CD4-positive, alpha-beta T cell treated with Interleukin-12 subunit alpha and Interleukin-12 subunit beta, for 1 hour (primary cell): ENCODE measurements around the gene AEBP1.

Experiments used
- DNase-seq: peaks from one replicate; pipeline ENCODE4 v3.0.0-alpha.2; 2020

The AEBP1 gene

GRCh38 chr7:44103923-44104859 is at the start of gene AEBP1:
Gene AEBP1 (plus strand): TSS chr7:44104345. CDS start chr7:44104666, 321 bp downstream.
- DNase-seq: peak; percentile 26

- no peak for DNase-seq
Measured at GRCh38 chr7:44056681-44057080, 47.5 kb upstream of the AEBP1 start.

GRCh38 chr7:44057181-44057848 is 46.8 kb upstream of the AEBP1 start:
- no peak for DNase-seq

DNA sequence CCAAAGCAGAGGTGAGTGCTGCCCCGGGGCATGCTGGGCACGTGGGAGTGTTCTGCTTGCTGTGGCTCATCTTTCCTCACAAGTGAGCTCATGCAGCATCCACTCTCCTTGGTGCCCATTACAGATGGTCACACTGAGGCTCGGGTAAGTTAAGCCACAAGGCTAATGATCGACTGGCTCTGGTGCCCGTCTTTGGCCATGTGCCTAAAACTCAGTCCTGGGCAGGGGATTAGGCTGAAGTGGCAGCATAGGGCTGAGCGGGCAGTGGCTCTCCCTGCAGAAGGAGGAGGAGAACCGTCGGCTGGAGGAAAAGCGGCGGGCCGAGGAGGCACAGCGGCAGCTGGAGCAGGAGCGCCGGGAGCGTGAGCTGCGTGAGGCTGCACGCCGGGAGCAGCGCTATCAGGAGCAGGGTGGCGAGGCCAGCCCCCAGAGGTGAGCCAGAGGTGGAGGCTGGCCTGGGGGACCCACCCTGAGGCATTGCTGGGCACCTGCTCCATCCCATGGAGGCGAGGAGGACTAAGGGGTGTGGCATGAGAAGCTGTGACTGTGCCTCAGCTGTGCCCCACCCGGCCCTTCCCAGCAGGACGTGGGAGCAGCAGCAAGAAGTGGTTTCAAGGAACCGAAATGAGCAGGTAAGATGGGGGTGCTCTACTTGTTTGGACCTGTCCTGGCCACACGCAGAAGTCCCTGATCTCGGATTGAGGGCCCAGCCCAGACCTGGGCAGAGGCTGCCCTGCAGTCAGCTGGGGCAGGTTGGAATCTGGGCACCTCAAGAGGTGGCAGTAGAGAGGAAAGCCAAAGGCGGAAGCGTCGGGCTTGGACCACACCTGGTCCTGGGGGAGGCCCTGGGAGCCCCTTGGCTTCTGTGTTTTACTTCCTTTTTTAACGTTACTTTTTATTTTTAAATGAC is 46.0 kb upstream of the AEBP1 start:
- DNase-seq: no peak

DNA sequence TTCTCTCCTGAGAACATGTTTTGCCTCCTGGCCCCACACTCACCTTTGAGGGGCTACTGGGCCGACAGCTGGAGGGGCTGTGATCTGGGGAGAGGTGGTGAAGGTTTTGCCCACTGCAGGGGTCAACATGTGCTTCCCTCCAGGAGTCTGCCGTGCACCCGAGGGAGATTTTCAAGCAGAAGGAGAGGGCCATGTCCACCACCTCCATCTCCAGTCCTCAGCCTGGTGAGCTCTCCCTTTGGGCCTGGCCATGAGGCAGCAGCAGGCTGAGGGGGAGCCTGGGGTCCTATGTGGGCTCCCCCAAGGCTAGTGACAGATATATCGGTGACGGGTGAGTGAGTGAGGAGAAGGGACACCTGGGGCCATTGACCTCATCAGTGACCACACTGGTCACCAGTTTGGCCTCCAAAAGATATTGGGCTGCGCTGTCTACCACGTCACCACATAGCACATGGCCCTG is 45.4 kb upstream of the AEBP1 start:
- DNase-seq: no peak

DNA sequence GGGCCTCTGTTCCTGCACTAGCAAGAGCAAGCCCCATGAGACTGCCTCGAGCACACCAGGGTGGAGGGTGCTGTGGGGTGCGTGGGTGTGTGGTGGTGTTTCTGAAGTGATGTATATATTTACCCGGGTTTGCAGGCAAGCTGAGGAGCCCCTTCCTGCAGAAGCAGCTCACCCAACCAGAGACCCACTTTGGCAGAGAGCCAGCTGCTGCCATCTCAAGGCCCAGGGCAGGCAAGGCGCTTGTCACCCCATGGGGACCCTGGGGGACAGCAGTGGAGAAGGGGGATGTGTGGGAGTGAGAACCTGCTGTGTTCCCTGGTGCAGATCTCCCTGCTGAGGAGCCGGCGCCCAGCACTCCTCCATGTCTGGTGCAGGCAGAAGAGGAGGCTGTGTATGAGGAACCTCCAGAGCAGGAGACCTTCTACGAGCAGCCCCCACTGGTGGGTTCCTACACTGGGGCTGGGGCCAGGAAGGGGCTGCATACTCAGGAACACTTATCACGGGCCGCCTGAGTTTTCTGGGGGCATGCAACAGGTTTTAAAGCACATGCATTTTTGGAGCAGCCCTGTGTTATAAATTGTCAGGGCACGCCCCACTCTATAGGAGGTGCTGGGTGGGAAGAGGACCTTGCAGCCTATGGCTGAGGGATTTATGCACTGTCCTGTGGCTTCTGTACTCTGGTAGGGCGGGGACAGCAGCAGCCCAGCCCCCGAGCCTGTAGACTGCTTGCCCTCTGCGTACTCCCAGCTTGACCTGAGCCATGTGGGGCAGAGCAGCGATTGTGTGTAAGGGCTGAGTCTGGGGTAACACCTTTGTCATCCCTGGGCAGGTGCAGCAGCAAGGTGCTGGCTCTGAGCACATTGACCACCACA is 44.7 kb upstream of the AEBP1 start:
- no peak for DNase-seq

GRCh38 chr7:44060091-44060947 is 43.8 kb upstream of the AEBP1 start:
- DNase-seq: no peak

- DNase-seq: no peak
Measured at GRCh38 chr7:44060948-44061644, 43.0 kb upstream of the AEBP1 start.

- DNase-seq: no peak
Measured at GRCh38 chr7:44061645-44062179, 42.4 kb upstream of the AEBP1 start.

- no peak for DNase-seq
Measured at GRCh38 chr7:44062180-44062902, 41.8 kb upstream of the AEBP1 start.

GRCh38 chr7:44062903-44063295 is 41.2 kb upstream of the AEBP1 start:
- no peak for DNase-seq

DNA sequence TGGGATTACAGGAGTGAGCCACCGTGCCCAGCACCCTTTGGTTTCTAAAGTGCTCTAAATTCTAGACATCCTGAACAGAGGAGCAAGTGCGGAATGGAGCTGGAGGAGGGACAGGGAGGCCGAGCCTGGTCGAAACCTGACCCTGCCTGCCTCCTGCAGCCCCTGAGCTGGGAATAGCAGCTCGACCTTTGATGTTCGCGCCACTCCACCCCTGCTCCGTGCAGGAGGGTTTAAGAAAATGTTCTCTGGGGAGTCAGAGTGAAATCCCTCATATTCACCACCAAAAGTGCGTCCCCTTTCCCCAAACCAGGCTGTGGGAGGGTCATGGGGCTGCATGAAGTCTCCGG is 40.6 kb upstream of the AEBP1 start:
- no peak for DNase-seq

DNA sequence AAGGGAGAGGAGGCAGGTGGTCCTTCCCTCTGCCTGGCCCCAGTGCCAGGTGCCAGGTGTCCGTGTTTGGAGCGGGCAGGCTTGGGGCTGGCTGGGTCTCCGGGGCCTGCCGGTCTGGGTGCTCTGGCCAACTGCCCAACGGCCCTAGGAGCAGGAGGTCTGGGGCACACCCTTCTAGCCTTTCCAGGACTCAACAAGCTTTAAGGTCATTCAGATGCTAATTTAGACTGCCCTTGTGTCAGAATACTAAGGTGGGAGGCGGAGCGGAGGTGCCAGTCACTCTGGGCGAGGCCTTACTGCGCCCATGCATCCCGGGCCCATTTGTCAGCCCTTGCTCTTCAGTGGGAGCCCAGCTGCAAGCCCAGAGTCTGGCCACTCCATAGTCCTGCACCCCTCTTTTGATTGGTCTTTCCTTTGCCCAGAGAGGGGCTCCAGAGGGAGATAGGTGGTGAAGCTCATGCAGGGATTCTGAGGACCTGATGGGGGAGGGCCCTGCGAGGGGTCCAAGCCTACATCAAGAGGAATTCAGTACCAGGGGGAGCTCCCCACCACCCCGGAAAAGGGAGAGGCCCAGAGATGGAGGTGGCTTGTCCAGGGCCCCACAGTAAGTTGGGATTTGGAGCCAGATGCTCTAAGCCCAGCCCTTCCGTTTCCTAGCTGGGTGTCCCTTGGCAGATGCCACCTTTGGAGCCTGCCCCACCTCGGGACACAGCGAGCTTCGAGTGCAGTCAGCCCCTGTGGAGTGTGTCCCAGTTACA is 40.1 kb upstream of the AEBP1 start:
- no peak for DNase-seq

DNA sequence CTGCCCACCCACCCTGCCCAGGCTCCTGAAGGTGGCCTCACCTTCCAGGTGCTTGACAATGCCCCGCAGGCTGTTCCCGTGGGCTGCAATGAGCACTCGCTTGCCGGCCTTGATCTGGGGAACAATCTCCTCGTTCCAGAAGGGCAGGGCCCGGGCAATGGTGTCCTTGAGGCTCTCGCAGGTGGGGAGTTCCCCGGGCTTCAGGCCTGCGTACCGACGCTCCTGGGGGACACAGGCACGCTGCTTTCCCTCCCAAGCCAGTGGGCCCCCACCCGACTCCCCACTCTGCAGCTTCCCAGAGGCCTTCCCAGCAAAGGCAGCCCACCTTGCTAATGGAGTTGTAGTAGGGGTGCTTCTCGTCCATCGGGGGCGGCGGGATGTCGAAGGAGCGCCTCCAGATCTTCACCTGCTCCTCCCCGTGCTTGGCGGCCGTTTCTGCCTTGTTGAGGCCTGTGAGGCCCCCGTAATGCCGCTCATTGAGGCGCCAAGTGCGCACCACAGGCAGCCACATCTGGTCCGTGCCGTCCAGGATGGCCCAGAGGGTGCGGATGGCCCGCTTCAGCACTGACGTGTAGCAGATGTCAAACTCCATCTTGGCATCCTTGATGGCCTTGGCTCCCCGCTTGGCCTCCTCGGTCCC is 39.2 kb upstream of the AEBP1 start:
- DNase-seq: no peak

DNA sequence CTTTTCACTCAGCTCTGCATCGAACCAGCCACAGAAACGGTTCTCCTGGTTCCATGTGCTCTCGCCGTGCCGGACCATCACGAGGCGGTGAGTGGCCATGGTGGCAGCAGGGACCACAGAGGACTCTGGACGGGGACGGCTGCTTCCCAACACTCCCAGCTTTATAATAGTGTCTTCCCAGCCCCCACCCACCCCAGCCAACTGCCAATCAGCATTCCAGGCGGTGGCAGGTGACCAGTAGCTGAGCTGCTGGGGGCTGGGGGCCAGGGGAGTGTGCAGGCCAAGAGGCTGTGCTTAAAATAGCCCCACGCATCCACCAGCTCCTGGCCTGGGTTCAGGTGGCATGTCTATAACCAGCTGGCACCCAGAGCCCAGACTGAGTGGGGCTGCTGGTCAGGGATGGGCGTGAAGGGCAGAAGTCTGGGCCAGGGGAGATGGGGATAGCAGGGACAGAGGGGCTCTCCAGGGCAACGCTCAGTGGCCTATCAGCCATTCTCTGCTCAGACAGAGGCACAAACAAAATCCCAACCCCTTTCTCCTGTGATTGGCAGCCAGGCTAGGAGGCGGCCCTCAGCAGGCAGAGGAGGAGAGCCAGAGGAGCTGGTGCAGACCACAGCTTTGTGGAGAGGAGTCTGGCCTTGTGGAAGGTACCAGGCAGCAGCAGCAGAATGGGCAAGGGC is 38.6 kb upstream of the AEBP1 start, which contains the start of gene PGAM2:
Gene PGAM2 (minus strand): TSS at position 137 of the 680 bp plus-strand sequence. CDS start 38 bp downstream, at position 99.
- DNase-seq: no peak

- DNase-seq: no peak
Measured at GRCh38 chr7:44066111-44066460, 38.1 kb upstream of the AEBP1 start.

DNA sequence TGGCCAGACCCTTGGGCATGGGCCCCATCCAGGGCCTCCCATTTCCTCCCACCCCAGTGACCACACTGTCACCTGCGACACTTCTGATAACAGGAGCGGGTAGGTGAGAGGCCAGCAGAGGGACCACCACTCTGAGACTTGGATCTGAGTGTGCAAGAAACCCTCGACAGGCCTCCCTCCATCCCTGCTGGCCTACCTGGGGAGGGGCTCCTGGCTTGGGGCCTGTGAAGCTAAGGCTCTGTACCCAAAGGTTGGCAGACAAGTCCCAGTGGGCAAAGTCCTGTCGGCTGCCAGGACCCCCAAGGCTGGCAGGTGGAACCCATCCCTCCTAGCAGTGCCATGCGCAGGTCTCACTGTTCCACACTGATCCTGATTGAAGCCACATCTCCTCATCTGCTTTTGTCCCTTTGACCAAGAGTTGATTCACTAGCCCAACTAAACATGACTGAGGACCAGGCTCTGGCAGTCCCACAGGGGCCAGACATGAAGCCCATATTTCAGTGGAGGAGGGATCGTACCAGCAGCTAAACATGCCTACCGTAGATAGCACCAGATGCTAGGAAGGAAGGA is 37.6 kb upstream of the AEBP1 start:
- no peak for DNase-seq
